GM19043 (cell line): ENCODE data around the gene VPS26B.
"Not testable (repeated sequence)": the region's sequence is repeated elsewhere in the genome, so short reads cannot be mapped to it uniquely, and the experiment has no call there.

Experiments
- ATAC-seq: cut with Tn5 transposase; IDR thresholded peaks from one replicate; pipeline ENCODE4 v1.9.1; 2021; ENCODE audit warnings: low read depth; ENCODE audit not compliant: unreplicated experiment

The VPS26B gene

GRCh38 chr11:134276396-134277182, 52.1 kb downstream of the VPS26B start:
- no peak for ATAC-seq

GRCh38 chr11:134277183-134278001, 52.9 kb downstream of the VPS26B start:
- ATAC-seq, result no peak

GRCh38 chr11:134278356-134278755, 53.9 kb downstream of the VPS26B start:
- ATAC-seq, result no peak

- not testable (repeated sequence) for ATAC-seq
These were observed 57.2 kb downstream of the VPS26B start for GRCh38 chr11:134281635-134282034.

GRCh38 chr11:134282121-134283045, 57.9 kb downstream of the VPS26B start:
- ATAC-seq, result no peak

- no peak for ATAC-seq
These were observed 59.2 kb downstream of the VPS26B start for GRCh38 chr11:134283461-134284230.

GRCh38 chr11:134284349-134284748, 59.9 kb downstream of the VPS26B start:
- ATAC-seq, result not testable (repeated sequence)

GRCh38 chr11:134287561-134287960, 63.1 kb downstream of the VPS26B start:
- no peak for ATAC-seq

GRCh38 chr11:134288486-134288885, 64.0 kb downstream of the VPS26B start:
- ATAC-seq, result no peak

GRCh38 chr11:134289167-134289566, 64.7 kb downstream of the VPS26B start:
- ATAC-seq, result no peak

GRCh38 chr11:134289789-134290188, 65.3 kb downstream of the VPS26B start:
- ATAC-seq, result no peak

GRCh38 chr11:134290646-134291045, 66.2 kb downstream of the VPS26B start:
- no peak for ATAC-seq

GRCh38 chr11:134291196-134291595, 66.7 kb downstream of the VPS26B start:
- no peak for ATAC-seq

GRCh38 chr11:134292661-134293060, 68.2 kb downstream of the VPS26B start:
- no peak for ATAC-seq

- ATAC-seq, result no peak
These were observed 68.9 kb downstream of the VPS26B start for GRCh38 chr11:134293119-134294113.

- ATAC-seq, result no peak
These were observed 70.2 kb downstream of the VPS26B start for GRCh38 chr11:134294664-134295063.
